SU-DHL-6 (cell line): Measurements from ENCODE around the gene TNFAIP8.

Experiments used
- CTCF ChIP-seq: fragments of 200-600 bp; sonication (generic); IDR thresholded peaks from one replicate; pipeline ENCODE4 v1.5.1; 2017; ENCODE audit warnings: antibody characterized with exemption, mild to moderate bottlenecking, low read length, moderate library complexity; ENCODE audit not compliant: insufficient read depth, poor library complexity, severe bottlenecking
- EZH2phosphoT487 ChIP-seq: fragments of 200-600 bp; sonication (generic), shearing (Covaris generic); conservative IDR thresholded peaks from 2 replicates; pipeline ENCODE4 v1.6.1; 2018; ENCODE audit warnings: mild to moderate bottlenecking, antibody characterized with exemption, low read length, moderate library complexity, mixed read lengths

GRCh38 chr5:119393201-119393691 lies 37.4 kb downstream of the TNFAIP8 start:
- TF ChIP-seq CTCF (no peak), EZH2phosphoT487 (no peak)
